OCI-LY3 (cell line): Measurements from ENCODE around the gene PRXL2B.

ENCODE experiments used
- H2AFZ ChIP-seq: fragments of 200-600, 300-600 bp; shearing (Covaris generic); 2 replicates; pipeline ENCODE4 v1.6.0; 2014; ENCODE audit warnings: antibody characterized with exemption, low read depth, low read length
- H3K27ac ChIP-seq: fragments of 200-600, 300-600 bp; sonication (generic); 2 replicates; pipeline ENCODE4 v1.5.1; 2014; ENCODE audit warnings: mild to moderate bottlenecking, low read length, moderate library complexity, mixed read lengths
- H3K27me3 ChIP-seq: fragments of 200-600, 300-600 bp; sonication (generic); 2 replicates; pipeline ENCODE4 v1.6.1; 2014; ENCODE audit warnings: low read depth, low read length, mixed read lengths
- H3K36me3 ChIP-seq: fragments of 200-600, 300-600 bp; sonication (generic); replicated peaks from 2 replicates; pipeline ENCODE3; 2014; ENCODE audit warnings: low read depth, low read length, mixed read lengths
- H3K4me1 ChIP-seq: fragments of 300-600, 200-600 bp; sonication (generic); 2 replicates; pipeline ENCODE4 v1.6.1; 2014; ENCODE audit warnings: low read length, mixed read lengths
- H3K4me2 ChIP-seq: fragments of 200-600, 300-600 bp; sonication (generic); 2 replicates; pipeline ENCODE4 v1.6.1; 2014; ENCODE audit warnings: low read length, mixed read lengths
- H3K4me3 ChIP-seq: fragments of 300-600, 200-600 bp; sonication (generic); 2 replicates; pipeline ENCODE4 v1.5.1; 2014; ENCODE audit warnings: antibody characterized with exemption, mild to moderate bottlenecking, low read length, moderate library complexity
- H3K79me2 ChIP-seq: fragments of 300-600, 200-600 bp; shearing (Covaris generic); 2 replicates; pipeline ENCODE4 v1.6.1; 2014; ENCODE audit warnings: mild to moderate bottlenecking, low read length, mixed read lengths
- H3K9ac ChIP-seq: fragments of 300-600, 200-600 bp; shearing (Covaris generic); 2 replicates; pipeline ENCODE4 v1.6.0; 2014; ENCODE audit warnings: mild to moderate bottlenecking, low read length, moderate library complexity
- H3K9me3 ChIP-seq: fragments of 200-600, 300-600 bp; shearing (Covaris generic); 2 replicates; pipeline ENCODE4 v1.6.1; 2014; ENCODE audit warnings: low read length, mixed read lengths; ENCODE audit not compliant: insufficient read depth
- H4K20me1 ChIP-seq: fragments of 200-600, 300-600 bp; sonication (generic); 2 replicates; pipeline ENCODE4 v1.6.1; 2016; ENCODE audit warnings: low read length, mixed read lengths; ENCODE audit not compliant: insufficient read depth
- EZH2phosphoT487 ChIP-seq: fragments of 200-600 bp; shearing (Covaris generic); IDR thresholded peaks from 2 replicates; pipeline ENCODE4 v1.6.1; 2018; ENCODE audit warnings: antibody characterized with exemption, mixed run types, low read depth
- TF ChIP-seq, protein P1 (sequence below): fragments of 200-600, 300-600 bp; sonication (generic); IDR thresholded peaks from 2 replicates; pipeline ENCODE4 v1.5.1; 2014; ENCODE audit warnings: antibody characterized with exemption, low read length, low read depth

Gene PRXL2B

DNA sequence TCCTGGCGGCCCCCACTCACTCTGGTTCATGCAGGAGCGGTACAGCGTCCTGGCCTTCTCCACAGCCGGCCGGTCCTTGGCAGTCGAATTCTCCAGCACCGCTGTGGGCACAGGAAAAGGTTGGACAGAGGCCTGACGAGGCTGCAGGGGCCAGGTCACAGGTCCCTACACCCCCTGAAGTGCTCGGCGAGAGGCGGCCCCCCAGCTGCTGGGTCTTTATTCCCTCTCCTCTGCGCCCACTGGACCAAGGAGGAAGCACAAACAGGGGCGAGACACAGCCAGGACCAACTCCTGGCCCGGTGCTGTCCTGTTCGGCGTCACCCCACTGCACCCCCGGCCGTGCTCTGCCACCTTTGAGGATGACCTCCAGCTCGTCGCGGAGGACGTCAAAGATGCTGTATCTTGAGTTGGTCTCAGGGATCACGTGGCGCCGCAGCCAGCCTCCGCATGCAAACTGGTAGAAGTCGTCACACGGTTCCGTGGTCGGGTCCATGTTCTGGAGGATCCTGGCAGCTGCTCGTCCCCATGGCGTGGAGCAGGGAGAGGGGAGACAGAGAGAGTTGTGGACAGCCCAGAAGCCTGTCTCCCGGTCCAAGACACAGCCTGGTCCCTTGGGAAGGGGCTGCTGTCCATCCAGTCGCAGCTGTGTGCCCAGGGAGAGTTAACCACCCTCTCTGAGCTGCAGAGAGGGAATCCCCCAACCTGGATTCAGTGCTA, 22.9 kb downstream of the PRXL2B start:
- Histone ChIP-seq H3K4me2 (no peak overlapping the region), H3K9me3 (no peaks in the 10 kb centered on the region), H3K27ac (no peak overlapping the region), H3K27me3 (no peaks in the 10 kb centered on the region), H4K20me1 (no peaks in the 10 kb centered on the region), H3K4me3 (no peak overlapping the region), H3K79me2 (no peaks in the 10 kb centered on the region), H3K9ac (no peak overlapping the region), H3K36me3 (no peaks in the 10 kb centered on the region), H3K4me1 (no peaks in the 10 kb centered on the region), H2AFZ (no peak overlapping the region)
- TF ChIP-seq EZH2phosphoT487, result no peak
- TF ChIP-seq, protein P1, sequence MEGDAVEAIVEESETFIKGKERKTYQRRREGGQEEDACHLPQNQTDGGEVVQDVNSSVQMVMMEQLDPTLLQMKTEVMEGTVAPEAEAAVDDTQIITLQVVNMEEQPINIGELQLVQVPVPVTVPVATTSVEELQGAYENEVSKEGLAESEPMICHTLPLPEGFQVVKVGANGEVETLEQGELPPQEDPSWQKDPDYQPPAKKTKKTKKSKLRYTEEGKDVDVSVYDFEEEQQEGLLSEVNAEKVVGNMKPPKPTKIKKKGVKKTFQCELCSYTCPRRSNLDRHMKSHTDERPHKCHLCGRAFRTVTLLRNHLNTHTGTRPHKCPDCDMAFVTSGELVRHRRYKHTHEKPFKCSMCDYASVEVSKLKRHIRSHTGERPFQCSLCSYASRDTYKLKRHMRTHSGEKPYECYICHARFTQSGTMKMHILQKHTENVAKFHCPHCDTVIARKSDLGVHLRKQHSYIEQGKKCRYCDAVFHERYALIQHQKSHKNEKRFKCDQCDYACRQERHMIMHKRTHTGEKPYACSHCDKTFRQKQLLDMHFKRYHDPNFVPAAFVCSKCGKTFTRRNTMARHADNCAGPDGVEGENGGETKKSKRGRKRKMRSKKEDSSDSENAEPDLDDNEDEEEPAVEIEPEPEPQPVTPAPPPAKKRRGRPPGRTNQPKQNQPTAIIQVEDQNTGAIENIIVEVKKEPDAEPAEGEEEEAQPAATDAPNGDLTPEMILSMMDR, result no peak

DNA sequence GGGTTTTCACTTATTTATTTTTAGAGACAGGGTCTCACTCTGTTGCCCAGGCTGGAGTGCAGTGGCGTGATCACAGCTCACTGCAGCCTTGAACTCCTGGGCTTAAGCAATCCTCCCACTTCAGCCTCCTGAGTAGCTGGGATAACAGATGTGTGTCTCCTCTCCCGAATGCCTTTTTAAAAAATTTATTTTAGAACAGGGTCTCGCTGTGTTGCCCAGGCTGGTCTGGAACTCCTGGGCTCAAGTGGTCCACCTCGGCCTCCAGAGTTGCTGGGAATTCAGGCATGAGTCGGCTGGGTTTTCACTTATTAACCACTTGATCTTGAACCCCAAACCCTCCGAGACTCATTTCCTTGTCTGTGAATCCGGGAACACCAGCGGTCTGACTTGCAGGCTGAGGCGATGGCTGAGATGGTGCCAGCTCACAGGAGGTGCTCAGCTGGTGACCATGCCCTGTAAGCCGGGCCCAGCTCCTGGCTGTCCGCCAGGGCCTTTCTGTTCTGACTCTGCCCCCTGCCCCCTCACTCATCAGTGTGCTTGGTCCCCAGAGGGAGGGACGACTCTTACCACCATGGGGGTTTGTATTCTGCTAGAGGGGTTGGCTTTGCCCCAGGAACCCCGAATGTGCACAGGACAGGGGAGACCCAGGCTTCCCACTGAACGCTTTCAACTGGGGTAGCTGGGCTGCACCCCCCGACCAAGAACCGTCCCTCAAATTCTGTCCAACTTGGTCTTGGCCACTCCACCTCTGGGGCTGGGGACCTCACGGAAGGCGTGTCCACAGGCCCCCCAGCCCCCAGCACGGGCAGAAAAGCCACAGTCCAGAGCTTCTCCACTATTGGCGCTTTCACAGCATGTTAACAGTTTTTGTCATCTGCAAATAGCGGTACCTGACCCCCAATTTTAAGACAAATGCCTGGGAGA, 23.7 kb downstream of the PRXL2B start:
- H3K9me3 ChIP-seq, result no peaks in the 10 kb centered on the region
- no peaks in the 10 kb centered on the region for H3K27me3 ChIP-seq
- no peak for TF ChIP-seq EZH2phosphoT487
- TF ChIP-seq, protein P1, result no peak
- H2AFZ ChIP-seq, result no peak overlapping the region
- H3K4me2 ChIP-seq, result no peak overlapping the region
- no peak overlapping the region for H3K4me3 ChIP-seq
- H3K27ac ChIP-seq, result no peak overlapping the region
- H3K4me1 ChIP-seq, result no peaks in the 10 kb centered on the region
- H4K20me1 ChIP-seq, result no peaks in the 10 kb centered on the region
- H3K9ac ChIP-seq, result no peak overlapping the region
- H3K79me2 ChIP-seq, result no peaks in the 10 kb centered on the region
- H3K36me3 ChIP-seq, result no peaks in the 10 kb centered on the region

DNA sequence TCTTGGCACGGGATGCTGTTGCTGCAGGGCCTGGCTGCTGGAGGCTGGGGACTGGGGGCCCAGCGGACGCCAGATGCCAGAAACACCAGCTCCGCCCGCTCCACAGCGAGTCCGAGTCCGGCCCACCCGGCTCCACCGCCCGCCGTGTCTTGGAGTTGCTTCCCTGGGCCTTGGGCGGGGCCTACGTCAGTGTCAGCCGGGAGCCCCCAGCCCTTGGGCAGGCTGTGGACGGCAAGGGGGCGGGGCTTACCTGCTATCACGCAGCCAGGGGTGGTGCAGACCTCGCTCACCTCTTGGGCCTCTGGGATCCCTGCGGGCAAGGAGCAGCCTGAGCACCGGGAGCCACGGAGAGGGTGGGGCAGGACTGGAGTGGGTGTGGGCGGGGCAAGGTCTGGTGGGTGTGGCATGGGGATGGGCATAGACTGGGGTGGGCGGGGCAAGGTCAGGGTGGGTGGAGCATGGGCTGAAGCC, 24.5 kb downstream of the PRXL2B start:
- no peak overlapping the region for H3K4me2 ChIP-seq
- H2AFZ ChIP-seq, result no peak overlapping the region
- TF ChIP-seq, protein P1, result no peak
- no peak for TF ChIP-seq EZH2phosphoT487
- H3K36me3 ChIP-seq, result no peaks in the 10 kb centered on the region
- no peaks in the 10 kb centered on the region for H3K27me3 ChIP-seq
- no peaks in the 10 kb centered on the region for H4K20me1 ChIP-seq
- H3K9ac ChIP-seq, result no peak overlapping the region
- no peak overlapping the region for H3K4me3 ChIP-seq
- no peaks in the 10 kb centered on the region for H3K9me3 ChIP-seq
- H3K27ac ChIP-seq, result no peak overlapping the region
- H3K79me2 ChIP-seq, result no peaks in the 10 kb centered on the region
- no peaks in the 10 kb centered on the region for H3K4me1 ChIP-seq
